Large intestine (tissue), 3 donors: ENCODE data around the gene OR51B4. TPM values are rescaled to one million over a fixed set of nuclear protein-coding genes. Genes with fewer than 3 reads are reported as not detected.
A peak's percentile ranks its signal among the peaks of the same experiment; 100 is the strongest.
"Not testable (repeated sequence)": the region's sequence is repeated elsewhere in the genome, so short reads cannot be mapped to it uniquely, and the experiment has no call there.

Experiments
- DNase-seq, 2 donors: peaks; one replicate each; pipeline versions ENCODE4 v3.0.0 to v3.0.0-alpha.2; 2013
- H3K27ac ChIP-seq: one replicate; pipeline ENCODE4 v1.5.1; 2013; ENCODE audit warnings: low read length
- H3K27me3 ChIP-seq: 2 replicates; pipeline ENCODE4 v1.6.1; 2013; ENCODE audit warnings: low read length; ENCODE audit not compliant: control insufficient read depth, insufficient read depth
- H3K36me3 ChIP-seq: 2 replicates; pipeline ENCODE4 v1.6.1; 2013; ENCODE audit warnings: low read length; ENCODE audit not compliant: control insufficient read depth, insufficient read depth
- H3K4me1 ChIP-seq: one replicate; pipeline ENCODE4 v1.6.1; 2013; ENCODE audit warnings: low read length; ENCODE audit not compliant: control insufficient read depth, insufficient read depth
- H3K4me3 ChIP-seq: one replicate; pipeline ENCODE4 v1.5.1; 2013; ENCODE audit warnings: low read length
- H3K9me3 ChIP-seq: one replicate; pipeline ENCODE4 v1.6.1; 2013; ENCODE audit warnings: mild to moderate bottlenecking, low read depth, low read length, moderate library complexity; ENCODE audit not compliant: control insufficient read depth
- WGBS: methylation state at CpG from one replicate; pipeline ENCODE4 v1.1.5; 2013; ENCODE audit warnings: low lambda C conversion rate; ENCODE audit not compliant: insufficient coverage; 5-methylcytosine and 5-hydroxymethylcytosine counted together
- polyA plus RNA-seq: library from polyadenylated mRNA; unstranded; fragments of 120-200 nt; gene quantifications from one replicate; pipeline ENCODE4 v1.2.1, GENCODE V29; 2013

Gene OR51B4
- polyA plus RNA-seq, 1 donor: 0.07 TPM

DNA sequence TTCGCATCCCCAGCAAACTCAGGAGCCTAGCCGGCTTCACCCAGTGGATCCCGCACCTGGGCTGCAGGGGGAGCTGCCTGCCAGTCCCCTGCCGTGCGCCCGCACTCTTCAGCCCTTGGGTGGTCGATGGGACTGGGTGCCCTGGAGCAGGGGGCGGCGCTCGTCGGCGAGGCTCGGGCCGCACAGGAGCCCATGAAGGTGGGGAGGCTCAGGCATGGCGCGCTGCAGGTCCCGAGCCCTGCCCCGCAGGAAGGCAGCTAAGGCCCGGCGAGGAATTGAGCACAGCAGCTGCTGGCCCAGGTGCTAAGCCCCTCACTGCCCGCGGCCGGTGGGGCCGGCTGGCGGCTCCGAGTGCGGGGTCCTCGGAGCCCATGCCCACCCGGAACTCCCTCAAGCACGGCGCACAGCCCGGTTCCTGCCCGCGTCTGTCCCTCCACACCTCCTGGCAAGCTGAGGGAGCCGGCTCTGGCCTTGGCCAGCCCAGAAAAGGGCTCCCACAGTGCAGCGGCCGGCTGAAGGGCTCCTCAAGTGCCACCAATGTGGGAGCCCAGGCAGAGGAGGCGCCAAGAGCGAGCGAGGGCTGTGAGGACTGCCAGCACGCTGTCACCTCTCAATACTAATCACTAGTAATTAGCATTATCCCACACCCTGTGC lies 7.3 kb downstream of the OR51B4 start:
- H3K4me3 ChIP-seq, H3K9me3 ChIP-seq, H3K27me3 ChIP-seq, H3K27ac ChIP-seq, DNase-seq, H3K36me3 ChIP-seq, H3K4me1 ChIP-seq: not testable (repeated sequence)
- no CpG with 5 or more reads among the region's 41 CpGs for WGBS

DNA sequence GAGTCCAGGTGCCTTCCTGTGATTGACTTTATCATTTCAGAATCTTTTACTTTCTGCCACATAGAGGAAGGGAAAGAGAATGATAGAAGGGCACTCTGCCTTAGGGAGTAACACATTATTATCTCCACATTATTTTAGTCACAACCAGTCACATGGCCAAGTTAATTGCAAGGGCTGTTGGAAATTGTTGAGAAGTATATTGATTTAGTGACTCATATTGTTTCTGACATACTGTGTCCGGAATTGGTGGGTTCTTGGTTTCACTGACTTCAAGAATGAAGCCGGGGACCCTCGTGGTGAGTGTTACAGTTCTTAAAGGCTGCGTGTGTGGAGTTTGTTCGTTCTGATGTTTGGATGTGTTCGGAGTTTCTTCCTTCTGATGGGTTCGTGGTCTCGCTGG lies 8.7 kb downstream of the OR51B4 start:
- H3K27me3 ChIP-seq: no peaks in the 10 kb centered on the region
- H3K4me3 ChIP-seq: no peak overlapping the region
- H3K36me3 ChIP-seq: no peaks in the 10 kb centered on the region
- no peaks in the 10 kb centered on the region for H3K4me1 ChIP-seq
- DNase-seq: no peak
- H3K9me3 ChIP-seq: peaks cover 7% of the 10 kb centered on the region
- WGBS: 91% methylated on average over 4 of the region's 8 CpGs
- H3K27ac ChIP-seq: no peak overlapping the region

DNA sequence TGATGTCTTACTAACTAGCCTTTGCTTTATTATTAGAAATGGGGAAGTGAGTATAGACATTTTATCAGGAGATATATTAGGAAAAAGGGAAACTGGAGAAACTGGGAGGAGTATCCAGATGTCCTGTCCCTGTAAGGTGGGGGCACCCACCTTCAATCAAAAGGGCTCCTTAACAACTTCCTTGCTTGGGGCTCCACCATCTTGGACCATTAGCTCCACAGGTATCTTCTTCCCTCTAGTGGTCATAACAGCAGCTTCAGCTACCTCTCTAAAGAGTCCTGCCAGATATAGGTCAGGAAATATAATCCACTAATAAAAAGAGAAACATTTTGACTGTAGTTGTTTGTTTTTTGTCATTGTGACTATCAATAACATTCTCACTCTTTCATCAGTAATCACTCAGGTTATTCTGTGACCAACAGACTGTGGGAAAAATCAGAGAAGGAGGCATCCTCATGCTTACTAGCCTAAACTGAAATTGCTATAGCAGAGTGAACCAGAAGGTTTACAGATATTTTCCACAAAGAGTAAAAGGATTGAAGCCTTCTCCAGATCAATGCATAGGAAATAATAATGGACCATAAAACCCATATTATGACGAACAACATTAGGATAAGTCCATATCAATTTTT lies 10.4 kb downstream of the OR51B4 start:
- WGBS: 88% methylated on average over 1 of the region's 1 CpG
- H3K4me3 ChIP-seq: no peak overlapping the region
- peaks cover 7% of the 10 kb centered on the region for H3K9me3 ChIP-seq
- no peak overlapping the region for H3K27ac ChIP-seq
- H3K36me3 ChIP-seq: no peaks in the 10 kb centered on the region
- H3K4me1 ChIP-seq: no peaks in the 10 kb centered on the region
- no peaks in the 10 kb centered on the region for H3K27me3 ChIP-seq
- DNase-seq: no peak

DNA sequence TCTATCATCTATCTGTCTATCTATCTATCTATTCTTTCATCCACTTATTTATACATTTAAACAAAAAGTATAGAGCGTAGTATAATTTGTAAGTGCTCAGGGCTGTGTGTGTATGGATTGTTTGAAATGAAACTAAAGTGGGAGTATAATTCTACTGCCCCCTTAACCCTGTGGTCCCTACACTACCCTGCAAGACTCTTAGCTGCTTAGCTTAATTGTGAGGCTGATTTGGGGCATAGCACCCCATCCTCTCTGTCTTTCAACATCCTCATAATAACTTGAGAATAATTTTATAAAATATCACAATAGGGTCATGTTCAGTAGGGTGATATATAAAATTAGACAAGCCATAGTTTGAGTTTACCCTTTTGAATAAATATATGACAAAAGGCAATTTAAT lies 11.6 kb downstream of the OR51B4 start:
- Histone ChIP-seq H3K9me3 (peaks cover 7% of the 10 kb centered on the region), H3K4me3 (no peak overlapping the region), H3K36me3 (no peaks in the 10 kb centered on the region), H3K27ac (no peak overlapping the region), H3K4me1 (no peaks in the 10 kb centered on the region), H3K27me3 (no peaks in the 10 kb centered on the region)
- WGBS: 100% methylated on average over 1 of the region's 1 CpG
- DNase-seq: no peak

DNA sequence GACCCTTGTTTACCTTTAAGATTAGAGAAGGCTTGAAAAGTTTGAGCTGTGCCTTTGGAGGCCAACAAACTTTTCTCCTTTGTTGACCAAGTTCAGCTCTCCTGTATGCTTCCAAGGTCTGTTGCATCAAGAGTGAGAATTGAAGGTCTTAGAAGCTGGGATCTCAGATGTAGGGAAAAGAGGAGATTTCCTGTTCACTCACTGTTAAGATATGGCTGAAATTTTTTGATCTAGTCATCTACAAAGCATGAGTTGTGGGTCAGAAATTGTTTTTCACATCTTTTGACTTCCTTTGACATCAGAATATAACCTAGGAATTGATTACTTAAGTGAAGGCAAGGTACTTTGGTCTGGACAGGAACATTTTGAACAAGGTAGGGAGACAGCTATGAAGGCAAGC lies 12.1 kb downstream of the OR51B4 start:
- no peak for DNase-seq
- Histone ChIP-seq H3K27ac (no peak overlapping the region), H3K9me3 (peaks cover 6% of the 10 kb centered on the region), H3K36me3 (no peaks in the 10 kb centered on the region), H3K4me3 (no peak overlapping the region), H3K27me3 (no peaks in the 10 kb centered on the region), H3K4me1 (no peaks in the 10 kb centered on the region)

DNA sequence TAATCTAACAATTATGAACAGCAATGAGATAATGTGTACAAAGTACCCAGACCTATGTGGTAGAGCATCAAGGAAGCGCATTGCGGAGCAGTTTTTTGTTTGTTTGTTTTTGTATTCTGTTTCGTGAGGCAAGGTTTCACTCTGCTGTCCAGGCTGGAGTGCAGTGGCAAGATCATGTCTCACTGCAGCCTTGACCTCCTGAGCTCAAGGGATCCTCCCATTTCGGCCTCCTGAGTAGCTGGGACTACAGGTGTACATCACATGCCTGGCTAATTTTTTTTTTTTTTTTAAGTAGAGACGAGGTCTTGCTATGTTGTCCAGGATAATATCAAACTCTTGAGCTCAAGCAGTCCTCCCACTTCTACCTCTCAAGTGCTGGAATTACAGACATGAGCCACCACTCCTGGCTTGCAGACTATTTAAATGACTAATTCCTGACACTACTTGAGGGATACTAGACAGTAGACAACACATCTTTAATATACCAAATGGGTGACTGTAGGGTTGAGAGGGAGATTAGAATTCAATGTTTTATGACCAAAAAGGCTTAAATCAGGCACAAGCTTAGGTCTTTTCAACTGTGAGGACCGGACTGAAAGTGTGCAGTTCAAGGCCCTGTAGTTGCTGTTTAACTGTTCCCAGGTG lies 12.7 kb downstream of the OR51B4 start:
- Histone ChIP-seq H3K27me3 (no peaks in the 10 kb centered on the region), H3K4me1 (no peaks in the 10 kb centered on the region), H3K4me3 (no peak overlapping the region), H3K36me3 (no peaks in the 10 kb centered on the region), H3K9me3 (no peaks in the 10 kb centered on the region), H3K27ac (no peak overlapping the region)
- 100% methylated on average over 3 of the region's 6 CpGs for WGBS
- DNase-seq: no peak

DNA sequence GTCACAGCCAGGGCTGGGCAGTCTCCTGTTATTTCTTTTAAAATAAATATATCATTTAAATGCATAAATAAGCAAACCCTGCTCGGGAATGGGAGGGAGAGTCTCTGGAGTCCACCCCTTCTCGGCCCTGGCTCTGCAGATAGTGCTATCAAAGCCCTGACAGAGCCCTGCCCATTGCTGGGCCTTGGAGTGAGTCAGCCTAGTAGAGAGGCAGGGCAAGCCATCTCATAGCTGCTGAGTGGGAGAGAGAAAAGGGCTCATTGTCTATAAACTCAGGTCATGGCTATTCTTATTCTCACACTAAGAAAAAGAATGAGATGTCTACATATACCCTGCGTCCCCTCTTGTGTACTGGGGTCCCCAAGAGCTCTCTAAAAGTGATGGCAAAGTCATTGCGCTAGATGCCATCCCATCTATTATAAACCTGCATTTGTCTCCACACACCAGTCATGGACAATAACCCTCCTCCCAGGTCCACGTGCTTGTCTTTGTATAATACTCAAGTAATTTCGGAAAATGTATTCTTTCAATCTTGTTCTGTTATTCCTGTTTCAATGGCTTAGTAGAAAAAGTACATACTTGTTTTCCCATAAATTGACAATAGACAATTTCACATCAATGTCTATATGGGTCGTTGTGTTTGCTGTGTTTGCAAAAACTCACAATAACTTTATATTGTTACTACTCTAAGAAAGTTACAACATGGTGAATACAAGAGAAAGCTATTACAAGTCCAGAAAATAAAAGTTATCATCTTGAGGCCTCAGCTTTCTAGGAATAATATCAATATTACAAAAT lies 13.4 kb downstream of the OR51B4 start:
- no peak overlapping the region for H3K27ac ChIP-seq
- DNase-seq: peak in 1 of 2 donors; percentile 4
- H3K4me3 ChIP-seq: no peak overlapping the region
- WGBS: 100% methylated on average over 1 of the region's 7 CpGs
- no peaks in the 10 kb centered on the region for H3K36me3 ChIP-seq
- no peaks in the 10 kb centered on the region for H3K9me3 ChIP-seq
- H3K27me3 ChIP-seq: no peaks in the 10 kb centered on the region
- H3K4me1 ChIP-seq: no peaks in the 10 kb centered on the region

DNA sequence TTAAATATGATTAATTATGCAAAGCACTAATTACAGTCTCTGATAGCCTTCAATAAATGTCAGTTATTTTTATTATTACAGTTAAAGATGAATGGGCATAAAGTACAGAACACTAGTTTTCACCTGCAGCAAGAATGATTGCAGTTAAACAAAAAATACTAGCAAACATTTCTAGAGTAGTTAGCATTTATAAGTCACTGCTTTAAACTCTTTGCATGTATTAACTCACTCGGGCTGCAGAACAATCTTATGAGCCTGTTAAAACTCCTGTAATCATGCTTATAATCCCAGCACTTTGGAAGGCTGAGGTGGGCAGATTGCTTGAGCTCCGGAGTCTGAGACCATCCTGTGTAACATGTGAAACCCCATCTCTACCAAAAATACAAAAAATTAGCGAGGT lies 14.8 kb downstream of the OR51B4 start:
- Histone ChIP-seq H3K36me3 (no peaks in the 10 kb centered on the region), H3K4me1 (no peaks in the 10 kb centered on the region), H3K9me3 (no peaks in the 10 kb centered on the region), H3K27ac (no peak overlapping the region), H3K27me3 (no peaks in the 10 kb centered on the region), H3K4me3 (no peak overlapping the region)
- WGBS: no CpG with 5 or more reads among the region's 3 CpGs
- no peak for DNase-seq

DNA sequence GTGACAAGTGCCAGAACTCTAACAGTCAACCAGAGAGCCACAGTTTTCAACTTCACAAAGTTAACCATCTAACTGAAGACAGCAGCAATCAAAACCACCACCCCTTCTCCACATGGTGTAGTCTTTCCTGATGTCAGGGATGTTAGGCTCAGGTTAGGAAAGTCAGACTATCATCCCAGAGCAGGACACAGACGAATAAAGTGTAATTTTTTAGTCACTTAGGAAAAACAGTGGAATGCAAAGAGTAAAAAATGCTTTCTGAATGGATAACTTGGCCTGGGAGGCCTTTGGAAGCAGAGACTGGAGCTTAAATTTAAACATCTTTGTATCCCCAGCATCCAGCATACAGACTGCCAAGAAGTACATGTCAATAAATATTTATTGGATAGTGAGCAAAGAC lies 15.4 kb downstream of the OR51B4 start:
- Histone ChIP-seq H3K27ac (no peak overlapping the region), H3K27me3 (no peaks in the 10 kb centered on the region), H3K36me3 (no peaks in the 10 kb centered on the region), H3K4me1 (no peaks in the 10 kb centered on the region), H3K9me3 (no peaks in the 10 kb centered on the region), H3K4me3 (no peak overlapping the region)
- DNase-seq: no peak
- WGBS: no CpG with 5 or more reads among the region's 1 CpG

DNA sequence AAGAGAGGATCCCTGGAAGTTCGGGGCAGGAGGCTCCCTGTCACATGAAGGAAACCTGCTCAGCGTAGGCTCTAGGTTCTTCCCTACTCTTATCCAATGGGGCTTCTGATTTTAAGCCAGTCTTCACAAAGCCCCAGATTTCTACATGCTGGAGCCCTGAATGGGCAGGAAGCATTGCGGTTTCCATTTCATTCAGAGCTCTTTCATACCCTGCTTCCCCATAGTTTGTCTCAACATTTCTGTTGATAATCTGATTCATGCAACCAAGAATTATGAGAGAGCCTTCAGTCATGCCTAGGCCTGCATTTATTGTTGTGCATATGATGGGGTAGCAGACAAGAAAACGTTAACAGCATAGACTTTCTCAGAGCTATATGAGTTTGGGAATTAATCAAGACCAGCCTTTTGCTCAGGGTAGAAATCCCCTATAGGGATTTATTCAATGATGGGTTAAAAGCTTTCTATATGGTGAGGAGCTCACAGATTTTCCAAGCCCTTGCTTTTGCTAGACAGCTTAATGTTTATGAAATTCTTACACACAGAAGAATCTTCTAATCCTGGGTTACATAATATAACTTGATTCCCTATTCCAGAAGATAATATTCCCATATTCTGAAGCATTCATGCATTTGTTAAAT lies 15.9 kb downstream of the OR51B4 start:
- Histone ChIP-seq H3K4me3 (no peak overlapping the region), H3K27me3 (no peaks in the 10 kb centered on the region), H3K9me3 (no peaks in the 10 kb centered on the region), H3K27ac (no peak overlapping the region), H3K36me3 (no peaks in the 10 kb centered on the region), H3K4me1 (no peaks in the 10 kb centered on the region)
- WGBS: no CpG with 5 or more reads among the region's 4 CpGs
- DNase-seq: no peak
